ENCODE data around the gene LRRC4C. TPM values are rescaled to one million over a fixed set of nuclear protein-coding genes. Genes with fewer than 3 reads are reported as not detected.

LRRC4C gene
- total RNA-seq, 1 donor from 2014 or later = 0.64 TPM

GRCh38 chr11:41102471-41102870 lies 357.0 kb downstream of the LRRC4C start:
- H3K9me3 Mint-ChIP-seq (ENCODE audit: unreplicated experiment) = no peaks in the 10 kb centered on the region
- no peak overlapping the region for H3K27ac Mint-ChIP-seq (ENCODE audit: unreplicated experiment)
- no peaks in the 10 kb centered on the region for H3K36me3 Mint-ChIP-seq (ENCODE audit: unreplicated experiment)
- TF ChIP-seq CTCF (IDR thresholded peaks at IDR 0.05; ENCODE audit: partially characterized antibody, unreplicated experiment) = no peak
- H3K4me1 Mint-ChIP-seq (ENCODE audit: low read depth, unreplicated experiment) = no peaks in the 10 kb centered on the region
- H3K4me3 Mint-ChIP-seq (ENCODE audit: unreplicated experiment) = no peak overlapping the region
- no peak for DNase-seq
- no peaks in the 10 kb centered on the region for H3K27me3 Mint-ChIP-seq (ENCODE audit: unreplicated experiment)

- no peak for DNase-seq
- Mint-ChIP-seq H3K9me3 (ENCODE audit: unreplicated experiment) (no peaks in the 10 kb centered on the region), H3K27me3 (ENCODE audit: unreplicated experiment) (no peaks in the 10 kb centered on the region), H3K27ac (ENCODE audit: unreplicated experiment) (no peak overlapping the region), H3K4me1 (ENCODE audit: low read depth, unreplicated experiment) (no peaks in the 10 kb centered on the region), H3K36me3 (ENCODE audit: unreplicated experiment) (no peaks in the 10 kb centered on the region), H3K4me3 (ENCODE audit: unreplicated experiment) (no peak overlapping the region)
- no peak for TF ChIP-seq CTCF (IDR thresholded peaks at IDR 0.05; ENCODE audit: partially characterized antibody, unreplicated experiment)
Observed at GRCh38 chr11:41099654-41100053, 359.8 kb downstream of the LRRC4C start.

DNA sequence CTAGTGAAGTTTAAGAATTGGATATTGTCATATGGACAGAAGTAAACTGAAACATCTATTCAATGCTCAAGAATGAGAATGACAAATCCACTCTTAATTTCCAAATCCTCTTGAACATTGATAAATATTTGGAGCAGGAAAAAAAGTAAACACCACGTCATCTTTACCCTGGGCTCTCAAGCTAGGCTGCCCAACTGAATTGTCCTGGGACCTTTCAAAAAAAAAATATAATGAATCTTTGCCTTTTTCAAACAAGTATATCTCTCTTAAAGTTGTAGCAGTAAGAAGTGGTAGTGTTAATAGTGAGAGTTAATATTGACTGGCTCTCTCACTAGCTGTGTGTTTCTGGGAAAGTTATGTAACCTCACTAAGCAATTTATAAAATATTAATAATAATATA lies 374.3 kb downstream of the LRRC4C start:
- no peaks in the 10 kb centered on the region for H3K9me3 Mint-ChIP-seq (ENCODE audit: unreplicated experiment)
- H3K4me3 Mint-ChIP-seq (ENCODE audit: unreplicated experiment) = no peak overlapping the region
- no peaks in the 10 kb centered on the region for H3K4me1 Mint-ChIP-seq (ENCODE audit: low read depth, unreplicated experiment)
- no peak overlapping the region for H3K27ac Mint-ChIP-seq (ENCODE audit: unreplicated experiment)
- no peaks in the 10 kb centered on the region for H3K27me3 Mint-ChIP-seq (ENCODE audit: unreplicated experiment)
- TF ChIP-seq CTCF (IDR thresholded peaks at IDR 0.05; ENCODE audit: partially characterized antibody, unreplicated experiment) = no peak
- no peak for DNase-seq
- no peaks in the 10 kb centered on the region for H3K36me3 Mint-ChIP-seq (ENCODE audit: unreplicated experiment)

DNA sequence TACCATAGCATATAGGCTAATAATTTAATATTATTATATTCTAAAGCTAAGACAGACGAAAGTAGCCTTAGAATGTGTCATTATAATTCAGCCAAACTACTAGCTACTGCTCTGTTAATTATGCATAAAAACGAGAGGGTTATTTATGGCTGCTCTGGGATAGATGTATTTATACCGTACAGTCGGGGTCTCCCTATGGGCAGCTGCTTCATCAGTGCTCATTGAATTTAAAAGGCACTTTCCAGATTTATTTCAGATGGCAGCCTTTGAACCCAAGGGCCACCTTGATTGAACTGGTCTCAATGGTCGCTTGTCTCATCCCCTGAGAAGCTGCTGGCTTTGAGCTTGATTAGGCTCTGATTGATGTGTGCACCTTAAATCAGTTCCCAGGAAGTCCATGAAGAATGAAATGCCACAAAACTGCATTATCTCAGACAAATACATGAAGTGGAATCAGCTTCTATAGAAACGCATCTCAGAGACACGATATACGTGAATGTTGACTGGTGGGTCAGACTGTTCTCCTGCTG lies 377.6 kb downstream of the LRRC4C start:
- H3K27ac Mint-ChIP-seq (ENCODE audit: unreplicated experiment) = no peak overlapping the region
- TF ChIP-seq CTCF (IDR thresholded peaks at IDR 0.05; ENCODE audit: partially characterized antibody, unreplicated experiment) = no peak
- peaks cover 3% of the 10 kb centered on the region for H3K9me3 Mint-ChIP-seq (ENCODE audit: unreplicated experiment)
- no peaks in the 10 kb centered on the region for H3K4me1 Mint-ChIP-seq (ENCODE audit: low read depth, unreplicated experiment)
- H3K4me3 Mint-ChIP-seq (ENCODE audit: unreplicated experiment) = no peak overlapping the region
- H3K27me3 Mint-ChIP-seq (ENCODE audit: unreplicated experiment) = no peaks in the 10 kb centered on the region
- DNase-seq = no peak
- H3K36me3 Mint-ChIP-seq (ENCODE audit: unreplicated experiment) = no peaks in the 10 kb centered on the region

- no peaks in the 10 kb centered on the region for H3K36me3 Mint-ChIP-seq (ENCODE audit: unreplicated experiment)
- no peak overlapping the region for H3K4me3 Mint-ChIP-seq (ENCODE audit: unreplicated experiment)
- no peak overlapping the region for H3K27ac Mint-ChIP-seq (ENCODE audit: unreplicated experiment)
- TF ChIP-seq CTCF (IDR thresholded peaks at IDR 0.05; ENCODE audit: partially characterized antibody, unreplicated experiment) = no peak
- DNase-seq = no peak
- peaks cover 3% of the 10 kb centered on the region for H3K9me3 Mint-ChIP-seq (ENCODE audit: unreplicated experiment)
- H3K27me3 Mint-ChIP-seq (ENCODE audit: unreplicated experiment) = no peaks in the 10 kb centered on the region
- no peaks in the 10 kb centered on the region for H3K4me1 Mint-ChIP-seq (ENCODE audit: low read depth, unreplicated experiment)
Observed at GRCh38 chr11:41074318-41074717, 385.1 kb downstream of the LRRC4C start.
